Stimulated activated memory B cell treated with anti-CD40 and anti-IgM and Interleukin-4, amounts not matched to agents 10 μg/mL and 1 μg/mL and 100 μg/mL, for 72 hours (primary cell): ENCODE measurements around the gene TMEM72.

Experiments used
- ATAC-seq: fragments of 150-1000 bp; cut with Tn5 transposase; 2 replicates; pipeline ENCODE4 v1.10.0; 2021
- H3K27ac Mint-ChIP-seq: one replicate; pipeline ENCODE4 v1.8.0; 2022; ENCODE audit warnings: mild to moderate bottlenecking, mixed read lengths
- H3K27me3 Mint-ChIP-seq: one replicate; pipeline ENCODE4 v1.8.0; 2022; ENCODE audit warnings: mixed read lengths
- H3K36me3 Mint-ChIP-seq: one replicate; pipeline ENCODE4 v1.8.0; 2022; ENCODE audit warnings: mixed read lengths
- H3K4me1 Mint-ChIP-seq: one replicate; pipeline ENCODE4 v1.8.0; 2022; ENCODE audit warnings: mixed read lengths
- H3K4me3 Mint-ChIP-seq: one replicate; pipeline ENCODE4 v1.8.0; 2022; ENCODE audit warnings: mild to moderate bottlenecking, moderate library complexity, mixed read lengths
- H3K9me3 Mint-ChIP-seq: one replicate; pipeline ENCODE4 v1.8.0; 2022; ENCODE audit warnings: mixed read lengths

Gene TMEM72

GRCh38 chr10:44902941-44903545 is 8.1 kb upstream of the TMEM72 start:
- Mint-ChIP-seq H3K36me3 (no peaks in the 10 kb centered on the region), H3K4me3 (no peak overlapping the region), H3K27ac (no peak overlapping the region), H3K27me3 (peaks cover 5% of the 10 kb centered on the region), H3K4me1 (no peaks in the 10 kb centered on the region), H3K9me3 (no peaks in the 10 kb centered on the region)
- no peak for ATAC-seq

DNA sequence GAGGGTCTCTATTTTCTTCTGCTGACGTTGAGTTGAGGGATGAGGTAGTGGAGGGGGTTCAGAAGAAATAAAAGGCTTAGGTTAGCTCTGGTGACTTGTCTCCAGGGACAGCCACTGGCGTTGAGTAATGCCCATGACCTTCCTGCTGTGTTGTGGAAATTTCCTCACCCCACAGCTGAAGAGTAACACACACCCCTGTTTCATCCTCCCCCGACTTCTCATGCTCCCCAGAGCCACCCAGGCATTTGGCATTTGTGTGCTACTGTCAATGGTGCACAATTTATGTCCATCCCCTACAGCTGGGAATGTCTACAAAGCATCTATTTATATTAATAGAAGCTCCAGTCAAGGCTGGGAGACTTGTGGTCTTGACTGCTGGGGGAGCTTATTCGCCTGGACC is 4.7 kb upstream of the TMEM72 start:
- no peaks in the 10 kb centered on the region for H3K4me1 Mint-ChIP-seq
- H3K36me3 Mint-ChIP-seq = no peaks in the 10 kb centered on the region
- no peaks in the 10 kb centered on the region for H3K9me3 Mint-ChIP-seq
- peaks cover 23% of the 10 kb centered on the region for H3K27me3 Mint-ChIP-seq
- no peak overlapping the region for H3K27ac Mint-ChIP-seq
- no peak for ATAC-seq
- no peak overlapping the region for H3K4me3 Mint-ChIP-seq

GRCh38 chr10:44907556-44907955 is 3.6 kb upstream of the TMEM72 start:
- no peak for ATAC-seq
- H3K27ac Mint-ChIP-seq = no peak overlapping the region

DNA sequence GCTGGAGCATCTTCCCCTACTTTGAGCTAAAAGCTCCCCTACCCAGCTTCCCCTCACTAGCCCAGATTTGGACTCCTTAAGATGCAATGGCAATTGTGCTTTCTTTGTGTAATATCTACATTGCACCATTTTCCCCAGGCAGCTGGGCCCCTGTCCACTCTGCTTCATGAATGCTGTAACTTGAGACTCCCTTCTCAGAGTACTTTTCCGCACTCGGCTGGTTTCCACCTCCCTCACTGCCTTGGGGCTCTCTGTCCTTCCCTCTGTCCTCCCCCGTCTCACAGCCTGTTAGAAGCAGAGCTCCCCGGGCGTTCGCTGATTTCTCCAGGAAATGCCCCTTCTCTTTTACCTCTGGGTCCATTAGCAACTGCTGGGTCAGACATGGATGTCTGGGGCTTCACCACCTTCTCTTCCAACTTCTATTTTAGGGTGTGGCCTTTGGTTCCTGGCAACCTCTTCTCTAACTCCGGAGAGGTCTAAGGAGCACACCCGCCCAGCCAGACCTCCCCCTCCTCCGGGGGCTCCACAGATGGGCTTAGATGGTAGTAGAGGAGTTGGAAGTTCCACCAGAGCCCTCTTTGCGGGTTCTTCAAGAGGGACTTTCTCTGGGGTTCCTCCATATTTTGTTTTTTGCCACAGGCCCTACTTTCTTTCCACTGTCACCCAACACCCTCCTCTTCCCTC is 2.9 kb upstream of the TMEM72 start:
- no peak for ATAC-seq
- no peaks in the 10 kb centered on the region for H3K9me3 Mint-ChIP-seq
- peaks cover 23% of the 10 kb centered on the region for H3K27me3 Mint-ChIP-seq
- no peak overlapping the region for H3K4me3 Mint-ChIP-seq
- peaks cover 2% of the 10 kb centered on the region for H3K4me1 Mint-ChIP-seq
- H3K27ac Mint-ChIP-seq = no peak overlapping the region
- H3K36me3 Mint-ChIP-seq = no peaks in the 10 kb centered on the region

More at GRCh38 chr10:44907556-44907955, 3.6 kb upstream of the TMEM72 start:
- no peak overlapping the region for H3K4me3 Mint-ChIP-seq
- no peaks in the 10 kb centered on the region for H3K9me3 Mint-ChIP-seq
- H3K36me3 Mint-ChIP-seq = no peaks in the 10 kb centered on the region
- H3K4me1 Mint-ChIP-seq = no peaks in the 10 kb centered on the region
- peaks cover 23% of the 10 kb centered on the region for H3K27me3 Mint-ChIP-seq

- no peaks in the 10 kb centered on the region for H3K36me3 Mint-ChIP-seq
- H3K27me3 Mint-ChIP-seq = peaks cover 23% of the 10 kb centered on the region
- H3K27ac Mint-ChIP-seq = no peak overlapping the region
- H3K4me1 Mint-ChIP-seq = peaks cover 9% of the 10 kb centered on the region
- no peaks in the 10 kb centered on the region for H3K9me3 Mint-ChIP-seq
- no peak for ATAC-seq
- no peak overlapping the region for H3K4me3 Mint-ChIP-seq
Measured at GRCh38 chr10:44908936-44909630, 2.1 kb upstream of the TMEM72 start.

- no peak for ATAC-seq
- peaks cover 9% of the 10 kb centered on the region for H3K4me1 Mint-ChIP-seq
- H3K36me3 Mint-ChIP-seq = no peaks in the 10 kb centered on the region
- H3K4me3 Mint-ChIP-seq = no peak overlapping the region
- peaks cover 23% of the 10 kb centered on the region for H3K27me3 Mint-ChIP-seq
- H3K27ac Mint-ChIP-seq = no peak overlapping the region
- H3K9me3 Mint-ChIP-seq = no peaks in the 10 kb centered on the region
Measured at GRCh38 chr10:44909910-44910309, 1.2 kb upstream of the TMEM72 start.

GRCh38 chr10:44910602-44911001 is 535 bp upstream of the TMEM72 start:
- Mint-ChIP-seq H3K4me3 (no peak overlapping the region), H3K4me1 (peaks cover 9% of the 10 kb centered on the region), H3K27me3 (peaks cover 23% of the 10 kb centered on the region), H3K27ac (no peak overlapping the region), H3K36me3 (no peaks in the 10 kb centered on the region), H3K9me3 (no peaks in the 10 kb centered on the region)
- no peak for ATAC-seq

DNA sequence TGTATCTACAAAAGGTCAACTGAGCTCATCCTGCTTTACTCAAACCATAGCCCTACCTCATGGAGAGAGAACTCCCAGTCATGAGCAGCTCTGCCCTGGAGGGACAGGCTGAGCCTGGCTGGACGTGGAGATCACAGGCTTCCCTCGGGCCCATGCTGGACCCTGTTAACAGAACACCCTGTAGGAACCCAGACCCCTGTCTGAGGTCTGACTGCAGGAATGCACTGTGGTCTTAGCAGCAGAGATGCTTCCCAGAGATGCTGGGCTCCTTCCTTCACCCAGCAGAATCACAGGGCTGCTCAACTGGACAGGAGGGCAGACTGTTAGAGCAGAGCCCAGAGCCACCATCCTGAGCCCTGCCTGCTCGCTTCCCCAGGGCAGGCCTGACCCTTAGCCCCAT is 814 bp downstream of the TMEM72 start:
- H3K27me3 Mint-ChIP-seq = peaks cover 29% of the 10 kb centered on the region
- no peaks in the 10 kb centered on the region for H3K9me3 Mint-ChIP-seq
- H3K36me3 Mint-ChIP-seq = no peaks in the 10 kb centered on the region
- H3K4me1 Mint-ChIP-seq = peaks cover 9% of the 10 kb centered on the region
- H3K4me3 Mint-ChIP-seq = no peak overlapping the region
- ATAC-seq = no peak
- H3K27ac Mint-ChIP-seq = no peak overlapping the region

- peaks cover 5% of the 10 kb centered on the region for H3K9me3 Mint-ChIP-seq
- no peaks in the 10 kb centered on the region for H3K36me3 Mint-ChIP-seq
- H3K4me1 Mint-ChIP-seq = peaks cover 9% of the 10 kb centered on the region
- no peak overlapping the region for H3K27ac Mint-ChIP-seq
- H3K27me3 Mint-ChIP-seq = peaks cover 29% of the 10 kb centered on the region
- ATAC-seq = no peak
- no peak overlapping the region for H3K4me3 Mint-ChIP-seq
Measured at GRCh38 chr10:44913350-44914081, 2.4 kb downstream of the TMEM72 start.

DNA sequence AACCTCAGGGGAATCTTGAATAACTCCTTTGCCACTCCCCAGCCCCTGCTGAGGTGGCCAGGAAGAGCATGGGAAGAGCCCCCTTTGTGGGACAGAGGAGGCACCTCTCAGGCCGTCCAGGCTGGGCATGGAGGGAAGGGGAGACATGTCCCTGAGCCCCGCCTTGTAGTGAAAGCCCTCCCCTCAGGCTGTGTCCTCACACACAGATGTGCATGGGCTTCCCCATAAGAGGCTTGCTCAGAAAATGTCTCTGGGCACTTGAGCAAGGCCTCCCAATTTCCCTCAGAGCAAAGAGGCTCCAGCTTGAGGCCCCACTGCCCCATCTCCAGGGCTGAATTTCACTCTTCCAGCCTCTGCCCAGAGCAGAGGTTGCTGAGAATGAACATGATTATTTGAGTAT is 3.8 kb downstream of the TMEM72 start:
- H3K27me3 Mint-ChIP-seq = peaks cover 16% of the 10 kb centered on the region
- no peaks in the 10 kb centered on the region for H3K36me3 Mint-ChIP-seq
- no peak overlapping the region for H3K27ac Mint-ChIP-seq
- H3K9me3 Mint-ChIP-seq = peaks cover 5% of the 10 kb centered on the region
- ATAC-seq = no peak
- no peak overlapping the region for H3K4me3 Mint-ChIP-seq
- peaks cover 9% of the 10 kb centered on the region for H3K4me1 Mint-ChIP-seq

DNA sequence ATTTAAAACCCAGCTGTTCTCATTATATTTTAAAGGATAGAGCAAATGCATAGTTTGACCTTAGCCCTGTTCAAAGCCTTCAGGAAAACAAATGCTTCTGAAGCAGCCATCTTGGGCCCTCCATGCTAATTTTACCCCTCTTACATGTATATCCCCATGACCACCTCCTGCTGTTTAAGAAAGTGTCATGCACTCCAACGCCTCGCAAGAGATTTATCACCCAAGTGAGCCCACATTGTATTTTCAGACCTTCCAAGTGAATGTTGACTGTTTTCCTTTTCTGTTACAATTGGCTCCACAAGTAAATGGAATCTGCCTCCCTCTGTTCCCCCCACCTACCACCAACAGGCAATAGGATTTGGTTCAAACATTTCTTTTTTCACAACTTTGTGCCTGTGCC is 5.3 kb downstream of the TMEM72 start:
- peaks cover 16% of the 10 kb centered on the region for H3K27me3 Mint-ChIP-seq
- H3K4me1 Mint-ChIP-seq = peaks cover 9% of the 10 kb centered on the region
- ATAC-seq = no peak
- no peak overlapping the region for H3K4me3 Mint-ChIP-seq
- no peak overlapping the region for H3K27ac Mint-ChIP-seq
- no peaks in the 10 kb centered on the region for H3K36me3 Mint-ChIP-seq
- H3K9me3 Mint-ChIP-seq = peaks cover 5% of the 10 kb centered on the region

GRCh38 chr10:44917848-44918247 is 6.7 kb downstream of the TMEM72 start:
- no peak for ATAC-seq
- no peak overlapping the region for H3K27ac Mint-ChIP-seq
- H3K4me1 Mint-ChIP-seq = peaks cover 9% of the 10 kb centered on the region
- H3K36me3 Mint-ChIP-seq = no peaks in the 10 kb centered on the region
- no peak overlapping the region for H3K4me3 Mint-ChIP-seq
- peaks cover 16% of the 10 kb centered on the region for H3K27me3 Mint-ChIP-seq
- peaks cover 5% of the 10 kb centered on the region for H3K9me3 Mint-ChIP-seq

DNA sequence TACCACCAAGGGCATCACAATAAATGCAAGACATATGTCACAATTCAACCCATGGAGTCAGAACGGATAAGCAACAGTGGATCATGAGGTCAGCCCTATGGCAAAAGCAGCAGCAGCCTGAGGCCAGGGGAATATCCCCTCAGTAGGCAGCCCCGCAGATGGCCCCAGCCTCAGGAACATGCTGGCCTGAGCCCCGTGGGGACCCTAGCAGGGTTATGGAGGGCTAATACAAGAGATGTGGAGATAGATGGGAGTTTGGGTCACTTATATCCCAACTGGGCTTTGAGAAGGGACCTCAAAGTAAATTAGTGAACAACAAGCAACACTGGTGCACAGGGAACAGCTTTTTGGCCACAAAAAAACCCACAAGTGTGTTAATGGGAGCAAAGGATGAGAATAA is 9.1 kb downstream of the TMEM72 start:
- peaks cover 5% of the 10 kb centered on the region for H3K9me3 Mint-ChIP-seq
- no peak overlapping the region for H3K4me3 Mint-ChIP-seq
- peaks cover 16% of the 10 kb centered on the region for H3K27me3 Mint-ChIP-seq
- no peak overlapping the region for H3K27ac Mint-ChIP-seq
- no peaks in the 10 kb centered on the region for H3K36me3 Mint-ChIP-seq
- ATAC-seq = no peak
- H3K4me1 Mint-ChIP-seq = no peaks in the 10 kb centered on the region

DNA sequence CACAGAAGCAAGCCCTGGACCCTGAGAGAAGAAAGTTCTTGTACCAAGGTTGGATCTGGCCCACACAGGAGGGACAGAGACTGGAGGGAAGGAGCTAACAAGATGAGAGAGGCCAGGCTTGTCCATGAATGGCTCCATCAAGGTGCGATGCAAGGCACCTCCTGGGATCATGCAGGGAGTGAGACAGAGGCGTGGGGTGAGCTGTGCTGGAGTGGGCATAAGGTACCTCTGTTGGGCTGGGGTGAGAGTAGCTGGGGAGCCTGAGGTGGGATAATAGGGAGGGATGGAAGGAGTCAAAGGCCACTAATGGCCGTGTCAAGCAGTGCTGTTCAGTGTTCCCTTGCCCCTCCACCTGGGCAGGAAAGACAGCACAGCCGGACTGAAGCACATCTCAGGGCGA is 9.9 kb downstream of the TMEM72 start:
- Mint-ChIP-seq H3K4me1 (no peaks in the 10 kb centered on the region), H3K27ac (no peak overlapping the region), H3K4me3 (no peak overlapping the region), H3K9me3 (peaks cover 5% of the 10 kb centered on the region), H3K36me3 (no peaks in the 10 kb centered on the region), H3K27me3 (peaks cover 16% of the 10 kb centered on the region)
- ATAC-seq = no peak

GRCh38 chr10:44921506-44921905 is 10.4 kb downstream of the TMEM72 start:
- H3K27ac Mint-ChIP-seq = no peak overlapping the region
- H3K36me3 Mint-ChIP-seq = no peaks in the 10 kb centered on the region
- H3K4me3 Mint-ChIP-seq = no peak overlapping the region
- H3K4me1 Mint-ChIP-seq = no peaks in the 10 kb centered on the region
- no peak for ATAC-seq
- H3K27me3 Mint-ChIP-seq = peaks cover 14% of the 10 kb centered on the region
- H3K9me3 Mint-ChIP-seq = peaks cover 5% of the 10 kb centered on the region
